PC-9 (cell line): ENCODE results near the gene USP53.

Experiments used
- CTCF ChIP-seq: fragments of 200-600 bp; sonication (generic); conservative IDR thresholded peaks from 2 replicates; pipeline ENCODE4 v1.6.1; 2017; ENCODE audit warnings: mixed run types, antibody characterized with exemption, mild to moderate bottlenecking, moderate library complexity
- EZH2 ChIP-seq: fragments of 200-600 bp; sonication (generic); IDR thresholded peaks from 2 replicates; pipeline ENCODE4 v1.8.0; 2017; ENCODE audit warnings: antibody characterized with exemption, low read depth

- TF ChIP-seq CTCF (no peak), EZH2 (no peak)
Measured at GRCh38 chr4:119284876-119285780, 72.6 kb downstream of the USP53 start.
